T-helper 22 cell (primary cell): ENCODE results near the gene MYO9A.

Source experiments
- DNase-seq: peaks from one replicate; pipeline ENCODE4 v3.0.0-alpha.2; 2020; ENCODE audit warnings: low read depth

The MYO9A gene

GRCh38 chr15:71781179-71781964 is 336.6 kb downstream of the MYO9A start:
- no peak for DNase-seq

- no peak for DNase-seq
Observed at GRCh38 chr15:71780115-71780976, 337.6 kb downstream of the MYO9A start.

- no peak for DNase-seq
Observed at GRCh38 chr15:71779073-71779797, 338.7 kb downstream of the MYO9A start.

DNA sequence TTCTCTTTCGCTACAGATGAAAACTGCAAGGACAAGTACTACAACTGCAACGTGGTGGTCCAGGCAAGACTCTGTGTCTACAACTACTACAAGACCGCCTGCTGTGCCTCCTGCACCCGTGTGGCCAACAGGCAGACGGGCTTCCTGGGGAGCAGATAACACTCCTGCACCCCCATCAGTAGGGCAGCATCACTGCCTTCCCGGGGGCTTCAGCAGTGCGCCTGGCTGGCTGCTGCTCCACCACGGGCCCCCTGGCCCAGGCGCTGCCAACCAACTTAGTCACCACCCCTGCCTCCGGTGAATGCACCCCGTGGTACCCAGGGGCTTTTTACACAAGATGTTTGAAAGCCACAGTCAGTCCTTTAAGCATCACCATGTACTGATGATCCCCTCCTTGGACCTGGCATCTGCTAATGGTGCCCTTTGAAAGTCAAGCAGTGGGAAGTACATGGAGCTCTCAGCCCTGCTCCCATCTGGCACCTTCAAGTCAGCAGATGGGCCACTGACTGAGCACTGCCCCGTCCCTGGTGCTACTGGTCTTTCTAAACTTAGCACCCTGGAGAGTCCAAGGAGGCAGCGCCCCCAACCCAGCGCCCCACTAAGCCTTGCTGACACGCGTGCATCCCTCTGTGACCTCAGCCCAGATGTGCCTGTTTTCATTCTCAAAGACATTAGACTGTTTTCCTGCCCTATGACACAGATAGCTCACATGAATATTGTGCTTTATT is 340.6 kb downstream of the MYO9A start:
- DNase-seq = no peak

DNA sequence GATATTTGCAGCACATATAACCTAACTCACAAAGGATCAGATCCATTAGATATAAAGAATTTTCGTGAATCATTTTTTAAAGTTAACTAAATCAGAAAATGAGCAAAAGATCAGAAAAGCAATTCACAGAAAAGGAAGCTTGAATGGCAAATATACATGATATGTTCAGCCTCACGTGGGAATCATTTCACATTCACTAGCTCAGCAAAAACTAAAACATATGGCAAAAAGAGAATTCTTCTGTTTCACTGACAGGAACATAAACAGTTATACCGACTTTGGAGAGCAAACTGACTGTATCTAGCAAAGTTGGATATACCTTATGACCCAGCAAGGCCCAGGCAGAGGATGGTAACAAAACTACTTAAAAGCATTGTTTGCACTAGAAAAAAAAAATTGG is 341.6 kb downstream of the MYO9A start:
- no peak for DNase-seq

GRCh38 chr15:71775856-71776255 is 342.1 kb downstream of the MYO9A start:
- DNase-seq = no peak

GRCh38 chr15:71773206-71773859 is 344.6 kb downstream of the MYO9A start:
- DNase-seq = no peak
